Measurements from ENCODE around the gene ZNG1B.
"Not testable (repeated sequence)": the region's sequence is repeated elsewhere in the genome, so short reads cannot be mapped to it uniquely, and the experiment has no call there.

GRCh38 chr2:113524986-113525385 lies 87.5 kb downstream of the ZNG1B start:
- TF ChIP-seq GLIS3, ZNF70, RARB (CRISPR knock-in tag; IDR thresholded peaks at IDR 0.05): not testable (repeated sequence)
- TF ChIP-seq, protein P1, sequence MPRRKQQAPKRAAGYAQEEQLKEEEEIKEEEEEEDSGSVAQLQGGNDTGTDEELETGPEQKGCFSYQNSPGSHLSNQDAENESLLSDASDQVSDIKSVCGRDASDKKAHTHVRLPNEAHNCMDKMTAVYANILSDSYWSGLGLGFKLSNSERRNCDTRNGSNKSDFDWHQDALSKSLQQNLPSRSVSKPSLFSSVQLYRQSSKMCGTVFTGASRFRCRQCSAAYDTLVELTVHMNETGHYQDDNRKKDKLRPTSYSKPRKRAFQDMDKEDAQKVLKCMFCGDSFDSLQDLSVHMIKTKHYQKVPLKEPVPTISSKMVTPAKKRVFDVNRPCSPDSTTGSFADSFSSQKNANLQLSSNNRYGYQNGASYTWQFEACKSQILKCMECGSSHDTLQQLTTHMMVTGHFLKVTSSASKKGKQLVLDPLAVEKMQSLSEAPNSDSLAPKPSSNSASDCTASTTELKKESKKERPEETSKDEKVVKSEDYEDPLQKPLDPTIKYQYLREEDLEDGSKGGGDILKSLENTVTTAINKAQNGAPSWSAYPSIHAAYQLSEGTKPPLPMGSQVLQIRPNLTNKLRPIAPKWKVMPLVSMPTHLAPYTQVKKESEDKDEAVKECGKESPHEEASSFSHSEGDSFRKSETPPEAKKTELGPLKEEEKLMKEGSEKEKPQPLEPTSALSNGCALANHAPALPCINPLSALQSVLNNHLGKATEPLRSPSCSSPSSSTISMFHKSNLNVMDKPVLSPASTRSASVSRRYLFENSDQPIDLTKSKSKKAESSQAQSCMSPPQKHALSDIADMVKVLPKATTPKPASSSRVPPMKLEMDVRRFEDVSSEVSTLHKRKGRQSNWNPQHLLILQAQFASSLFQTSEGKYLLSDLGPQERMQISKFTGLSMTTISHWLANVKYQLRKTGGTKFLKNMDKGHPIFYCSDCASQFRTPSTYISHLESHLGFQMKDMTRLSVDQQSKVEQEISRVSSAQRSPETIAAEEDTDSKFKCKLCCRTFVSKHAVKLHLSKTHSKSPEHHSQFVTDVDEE (CRISPR knock-in tag; IDR thresholded peaks at IDR 0.05) = not testable (repeated sequence)
